Cardiac fibroblast (primary cell): ENCODE measurements around the gene AKR1A1.
A peak's percentile ranks its signal among the peaks of the same experiment; 100 is the strongest.

Experiments
- DNase-seq, 2 donors: peaks; one replicate each; pipeline versions ENCODE4 v3.0.0 to v3.0.0-alpha.2; 2010; ENCODE audit warnings: low read depth in 2 of 2
- H3K4me3 ChIP-seq, 2 donors: replicated peaks in 1 of 2; 1 replicate in 1 of 2; 2 replicates in 1 of 2; pipeline ENCODE4 v1.5.1; 2011; ENCODE audit warnings: low read depth in 2 of 2, low read length in 2 of 2, mild to moderate bottlenecking in 2 of 2, moderate library complexity in 1 of 2
- CTCF ChIP-seq: IDR thresholded peaks from one replicate; pipeline ENCODE4 v1.5.1; 2011; ENCODE audit warnings: low read depth, mild to moderate bottlenecking, low read length, inconsistent platforms

Gene AKR1A1

GRCh38 chr1:45544530-45544929 is 6.1 kb upstream of the AKR1A1 start:
- H3K4me3 ChIP-seq: no peak overlapping the region
- TF ChIP-seq CTCF: no peak
- DNase-seq: no peak

GRCh38 chr1:45545019-45545493 is 5.6 kb upstream of the AKR1A1 start:
- H3K4me3 ChIP-seq: no peak overlapping the region
- no peak for TF ChIP-seq CTCF
- no peak for DNase-seq

GRCh38 chr1:45545553-45546310 is 4.9 kb upstream of the AKR1A1 start:
- DNase-seq: no peak
- no peak overlapping the region for H3K4me3 ChIP-seq
- TF ChIP-seq CTCF: no peak

GRCh38 chr1:45551684-45552083 is 1.1 kb downstream of the AKR1A1 start:
- TF ChIP-seq CTCF: no peak
- DNase-seq: no peak
- peak overlapping the region; percentile 78 to 95 for H3K4me3 ChIP-seq

- TF ChIP-seq CTCF: no peak
- H3K4me3 ChIP-seq: peak overlapping the region in 1 of 2 donors; percentile 95
- no peak for DNase-seq
These were observed 1.7 kb downstream of the AKR1A1 start for GRCh38 chr1:45552331-45552730.

- no peak for TF ChIP-seq CTCF
- H3K4me3 ChIP-seq: no peak overlapping the region
- DNase-seq: no peak
These were observed 3.6 kb downstream of the AKR1A1 start for GRCh38 chr1:45554198-45554597.
